HEK293 (cell line): ENCODE measurements around the gene SLX1A.

Experiments
- EGR2 ChIP-seq: fragments of 450-650 bp; formaldehyde crosslinking; IDR thresholded peaks from 2 replicates; pipeline ENCODE4 v1.5.1; 2016; ENCODE audit warnings: low read depth, missing biosample characterization, missing genetic modification characterization
- GFI1B ChIP-seq: fragments of 450-650 bp; formaldehyde crosslinking; IDR thresholded peaks from 2 replicates; pipeline ENCODE4 v1.5.1; 2016; ENCODE audit warnings: missing biosample characterization, missing genetic modification characterization
- HOXD13 ChIP-seq: sonication (generic); formaldehyde crosslinking; IDR thresholded peaks from 2 replicates; pipeline ENCODE4 v1.8.0; 2022; ENCODE audit warnings: missing genetic modification reagents, borderline replicate concordance
- KLF10 ChIP-seq: fragments of 450-650 bp; IDR thresholded peaks from 2 replicates; pipeline ENCODE4 v1.5.1; 2018; ENCODE audit warnings: missing biosample characterization, mild to moderate bottlenecking, missing genetic modification characterization
- MEIS1 ChIP-seq: sonication (generic); formaldehyde crosslinking; IDR thresholded peaks from 2 replicates; pipeline ENCODE4 v1.8.1; 2022; ENCODE audit warnings: missing genetic modification reagents, mild to moderate bottlenecking, borderline replicate concordance
- RBAK ChIP-seq: fragments of 450-650 bp; formaldehyde crosslinking; IDR thresholded peaks from 2 replicates; pipeline ENCODE4 v1.5.1; 2016; ENCODE audit warnings: missing biosample characterization, missing genetic modification characterization
- SP7 ChIP-seq: fragments of 450-650 bp; formaldehyde crosslinking; IDR thresholded peaks from 2 replicates; pipeline ENCODE4 v1.5.1; 2016; ENCODE audit warnings: missing biosample characterization, missing genetic modification characterization
- WT1 ChIP-seq: fragments of 450-650 bp; formaldehyde crosslinking; IDR thresholded peaks from 2 replicates; pipeline ENCODE4 v1.5.1; 2016; ENCODE audit warnings: missing biosample characterization, missing genetic modification characterization
- ZBTB44 ChIP-seq: fragments of 450-650 bp; IDR thresholded peaks from 2 replicates; pipeline ENCODE4 v1.5.1; 2018; ENCODE audit warnings: missing biosample characterization, mild to moderate bottlenecking, missing genetic modification characterization
- ZBTB8A ChIP-seq: fragments of 450-650 bp; formaldehyde crosslinking; IDR thresholded peaks from 2 replicates; pipeline ENCODE4 v1.5.1; 2016; ENCODE audit warnings: missing biosample characterization, missing genetic modification characterization
- ZNF112 ChIP-seq: fragments of 450-650 bp; formaldehyde crosslinking; IDR thresholded peaks from 2 replicates; pipeline ENCODE4 v1.5.0; 2017; ENCODE audit warnings: missing biosample characterization, missing genetic modification characterization
- ZNF114 ChIP-seq: fragments of 450-650 bp; formaldehyde crosslinking; IDR thresholded peaks from 2 replicates; pipeline ENCODE4 v1.5.0; 2017; ENCODE audit warnings: missing biosample characterization, missing genetic modification characterization
- ZNF121 ChIP-seq: fragments of 450-650 bp; formaldehyde crosslinking; IDR thresholded peaks from 2 replicates; pipeline ENCODE4 v1.5.1; 2016; ENCODE audit warnings: missing biosample characterization, missing genetic modification characterization
- ZNF132 ChIP-seq: fragments of 450-650 bp; formaldehyde crosslinking; IDR thresholded peaks from 2 replicates; pipeline ENCODE4 v1.5.1; 2017; ENCODE audit warnings: missing biosample characterization, missing genetic modification characterization, borderline replicate concordance
- ZNF140 ChIP-seq: fragments of 450-650 bp; formaldehyde crosslinking; IDR thresholded peaks from 2 replicates; pipeline ENCODE4 v1.5.1; 2016; ENCODE audit warnings: missing biosample characterization, missing genetic modification characterization
- ZNF146 ChIP-seq: fragments of 450-650 bp; formaldehyde crosslinking; IDR thresholded peaks from 2 replicates; pipeline ENCODE4 v1.5.1; 2016; ENCODE audit warnings: missing biosample characterization, missing genetic modification characterization
- ZNF155 ChIP-seq: fragments of 450-650 bp; formaldehyde crosslinking; IDR thresholded peaks from 2 replicates; pipeline ENCODE4 v1.5.1; 2016; ENCODE audit warnings: missing biosample characterization, missing genetic modification characterization
- ZNF157 ChIP-seq: fragments of 450-650 bp; formaldehyde crosslinking; IDR thresholded peaks from 2 replicates; pipeline ENCODE4 v1.5.1; 2016; ENCODE audit warnings: missing biosample characterization, missing genetic modification characterization
- ZNF175 ChIP-seq: fragments of 450-650 bp; formaldehyde crosslinking; IDR thresholded peaks from 2 replicates; pipeline ENCODE4 v1.5.1; 2016; ENCODE audit warnings: missing biosample characterization, missing genetic modification characterization
- ZNF2 ChIP-seq: fragments of 450-650 bp; formaldehyde crosslinking; IDR thresholded peaks from 2 replicates; pipeline ENCODE4 v1.5.1; 2016; ENCODE audit warnings: missing biosample characterization, missing genetic modification characterization
- ZNF202 ChIP-seq: fragments of 450-650 bp; formaldehyde crosslinking; IDR thresholded peaks from 2 replicates; pipeline ENCODE4 v1.5.1; 2016; ENCODE audit warnings: missing biosample characterization, missing genetic modification characterization, borderline replicate concordance
- ZNF214 ChIP-seq: fragments of 450-650 bp; formaldehyde crosslinking; IDR thresholded peaks from 2 replicates; pipeline ENCODE4 v1.5.1; 2017; ENCODE audit warnings: missing biosample characterization, mild to moderate bottlenecking, missing genetic modification characterization, borderline replicate concordance
- ZNF223 ChIP-seq: fragments of 450-650 bp; formaldehyde crosslinking; IDR thresholded peaks from 2 replicates; pipeline ENCODE4 v1.5.1; 2016; ENCODE audit warnings: missing biosample characterization, missing genetic modification characterization
- ZNF311 ChIP-seq: fragments of 450-650 bp; formaldehyde crosslinking; IDR thresholded peaks from 2 replicates; pipeline ENCODE4 v1.5.1; 2017; ENCODE audit warnings: missing biosample characterization, missing genetic modification characterization, borderline replicate concordance
- ZNF521 ChIP-seq: fragments of 450-650 bp; formaldehyde crosslinking; IDR thresholded peaks from 2 replicates; pipeline ENCODE4 v1.5.1; 2017; ENCODE audit warnings: missing biosample characterization, mild to moderate bottlenecking, missing genetic modification characterization
- ZNF558 ChIP-seq: fragments of 450-650 bp; formaldehyde crosslinking; IDR thresholded peaks from 2 replicates; pipeline ENCODE4 v1.5.1; 2016; ENCODE audit warnings: missing biosample characterization, missing genetic modification characterization
- ZNF623 ChIP-seq: fragments of 450-650 bp; formaldehyde crosslinking; IDR thresholded peaks from 2 replicates; pipeline ENCODE4 v1.5.1; 2016; ENCODE audit warnings: missing biosample characterization, missing genetic modification characterization
- ZNF660 ChIP-seq: fragments of 450-650 bp; IDR thresholded peaks from 2 replicates; pipeline ENCODE4 v1.5.1; 2018; ENCODE audit warnings: missing biosample characterization, mild to moderate bottlenecking, missing genetic modification characterization
- ZNF677 ChIP-seq: fragments of 450-650 bp; IDR thresholded peaks from 2 replicates; pipeline ENCODE4 v1.5.0; 2018; ENCODE audit warnings: missing biosample characterization, mild to moderate bottlenecking, missing genetic modification characterization, moderate library complexity
- ZNF701 ChIP-seq: fragments of 450-650 bp; formaldehyde crosslinking; IDR thresholded peaks from 2 replicates; pipeline ENCODE4 v1.5.1; 2016; ENCODE audit warnings: missing biosample characterization, missing genetic modification characterization
- ZNF707 ChIP-seq: fragments of 450-650 bp; formaldehyde crosslinking; IDR thresholded peaks from 2 replicates; pipeline ENCODE4 v1.5.1; 2016; ENCODE audit warnings: missing biosample characterization, missing genetic modification characterization
- ZNF76 ChIP-seq: fragments of 450-650 bp; formaldehyde crosslinking; IDR thresholded peaks from 2 replicates; pipeline ENCODE4; 2016; ENCODE audit warnings: low read depth, missing biosample characterization, missing genetic modification characterization, borderline replicate concordance
- ZNF776 ChIP-seq: fragments of 450-650 bp; formaldehyde crosslinking; IDR thresholded peaks from 2 replicates; pipeline ENCODE4 v1.5.0; 2017; ENCODE audit warnings: missing biosample characterization, missing genetic modification characterization, borderline replicate concordance
- ZNF791 ChIP-seq: fragments of 450-650 bp; formaldehyde crosslinking; IDR thresholded peaks from 2 replicates; pipeline ENCODE4 v1.5.1; 2016; ENCODE audit warnings: missing biosample characterization, missing genetic modification characterization
- ZSCAN23 ChIP-seq: fragments of 450-650 bp; formaldehyde crosslinking; IDR thresholded peaks from 2 replicates; pipeline ENCODE4 v1.5.1; 2016; ENCODE audit warnings: missing biosample characterization, missing genetic modification characterization
- ZSCAN30 ChIP-seq: fragments of 450-650 bp; IDR thresholded peaks from 2 replicates; pipeline ENCODE4 v1.5.1; 2018; ENCODE audit warnings: missing biosample characterization, mild to moderate bottlenecking, missing genetic modification characterization, moderate library complexity
- TF ChIP-seq, protein P1 (sequence below): fragments of 450-650 bp; formaldehyde crosslinking; IDR thresholded peaks from 2 replicates; pipeline ENCODE4 v1.5.1; 2016; ENCODE audit warnings: missing biosample characterization, missing genetic modification characterization
- TF ChIP-seq, protein P2 (sequence below): fragments of 450-650 bp; formaldehyde crosslinking; IDR thresholded peaks from 2 replicates; pipeline ENCODE4 v1.5.1; 2016; ENCODE audit warnings: missing biosample characterization, missing genetic modification characterization

SLX1A gene

GRCh38 chr16:30183233-30184095 is 10.2 kb upstream of the SLX1A start, which contains the start of gene CORO1A (continued):
- TF ChIP-seq ZSCAN23 (tag by site-specific recombination) (no peak), ZNF76 (tag by site-specific recombination) (no peak), ZNF140 (tag by site-specific recombination) (no peak), ZSCAN30 (tag by site-specific recombination) (no peak; the same call in 1 of the 2 replicates), ZNF146 (no peak), ZNF558 (no peak), ZNF214 (no peak), HOXD13 (no peak), ZNF155 (tag by site-specific recombination) (no peak), ZNF223 (tag by site-specific recombination) (no peak), ZNF175 (tag by site-specific recombination) (no peak), ZNF623 (tag by site-specific recombination) (no peak), ZNF2 (no peak), MEIS1 (no peak), ZNF157 (tag by site-specific recombination) (no peak), ZNF121 (tag by site-specific recombination) (no peak), ZNF112 (no peak), WT1 (tag by site-specific recombination) (no peak; the same call in 1 of the 2 replicates), GFI1B (tag by site-specific recombination) (no peak), SP7 (tag by site-specific recombination) (0 out of 2 replicates have a peak, but pooled peaks have one; percentile 14), KLF10 (tag by site-specific recombination) (peak; percentile 52; the same call in 1 of the 2 replicates), ZNF701 (no peak), RBAK (tag by site-specific recombination) (no peak), EGR2 (peak; percentile 85), ZNF660 (tag by site-specific recombination) (peak; percentile 54; the same call in 1 of the 2 replicates), ZNF791 (tag by site-specific recombination) (no peak), ZNF132 (tag by site-specific recombination) (no peak), ZNF521 (tag by site-specific recombination) (no peak), ZNF776 (no peak), ZBTB8A (tag by site-specific recombination) (peak; percentile 79), ZBTB44 (tag by site-specific recombination) (no peak), ZNF202 (tag by site-specific recombination) (no peak), ZNF114 (tag by site-specific recombination) (no peak), ZNF311 (no peak), ZNF707 (tag by site-specific recombination) (no peak), ZNF677 (tag by site-specific recombination) (0 out of 2 replicates have a peak, but pooled peaks have one; percentile 16)
- TF ChIP-seq, protein P1, sequence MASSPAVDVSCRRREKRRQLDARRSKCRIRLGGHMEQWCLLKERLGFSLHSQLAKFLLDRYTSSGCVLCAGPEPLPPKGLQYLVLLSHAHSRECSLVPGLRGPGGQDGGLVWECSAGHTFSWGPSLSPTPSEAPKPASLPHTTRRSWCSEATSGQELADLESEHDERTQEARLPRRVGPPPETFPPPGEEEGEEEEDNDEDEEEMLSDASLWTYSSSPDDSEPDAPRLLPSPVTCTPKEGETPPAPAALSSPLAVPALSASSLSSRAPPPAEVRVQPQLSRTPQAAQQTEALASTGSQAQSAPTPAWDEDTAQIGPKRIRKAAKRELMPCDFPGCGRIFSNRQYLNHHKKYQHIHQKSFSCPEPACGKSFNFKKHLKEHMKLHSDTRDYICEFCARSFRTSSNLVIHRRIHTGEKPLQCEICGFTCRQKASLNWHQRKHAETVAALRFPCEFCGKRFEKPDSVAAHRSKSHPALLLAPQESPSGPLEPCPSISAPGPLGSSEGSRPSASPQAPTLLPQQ (tag by site-specific recombination): no peak; the same call in 1 of the 2 replicates
- TF ChIP-seq, protein P2, sequence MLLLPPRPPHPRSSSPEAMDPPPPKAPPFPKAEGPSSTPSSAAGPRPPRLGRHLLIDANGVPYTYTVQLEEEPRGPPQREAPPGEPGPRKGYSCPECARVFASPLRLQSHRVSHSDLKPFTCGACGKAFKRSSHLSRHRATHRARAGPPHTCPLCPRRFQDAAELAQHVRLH (tag by site-specific recombination): no peak
